GM18951 (cell line): ENCODE data around the gene IL23R.

Experiments
- POLR2A ChIP-seq: IDR thresholded peaks from 4 replicates; pipeline ENCODE4 v1.6.1; 2011; ENCODE audit warnings: mild to moderate bottlenecking; ENCODE audit not compliant: insufficient read length, insufficient read depth; ENCODE audit errors: extremely low read depth
- in situ Hi-C: fragments of 300-500 bp; cut with MboI; formaldehyde crosslinking; loops from one replicate; pipeline ENCODE4 v1.12.0; 2022; ENCODE audit warnings: low sequenced_read_pairs, mixed read lengths, inconsistent platforms; ENCODE audit not compliant: unreplicated experiment

The IL23R gene

DNA sequence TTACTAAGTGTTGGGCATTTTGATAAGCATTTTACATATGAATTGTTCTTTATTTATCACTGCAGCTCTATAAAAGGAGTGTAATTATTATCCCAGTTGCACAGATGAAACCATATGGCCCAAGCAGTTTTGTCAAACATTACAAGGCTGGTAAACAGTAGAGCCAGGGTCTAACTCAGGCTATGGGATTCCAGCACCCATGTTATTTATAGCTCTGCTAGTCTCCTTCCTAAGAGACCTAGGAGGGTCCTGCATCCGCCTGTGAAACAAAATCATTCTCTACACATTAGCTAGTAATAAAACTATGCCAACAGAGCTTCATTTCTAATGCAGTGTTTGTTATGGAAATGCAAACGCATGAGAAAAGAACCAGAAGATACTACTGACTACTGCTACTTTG lies 58.6 kb downstream of the IL23R start:
- in situ Hi-C loops = no loop called here
- no peak for TF ChIP-seq POLR2A

DNA sequence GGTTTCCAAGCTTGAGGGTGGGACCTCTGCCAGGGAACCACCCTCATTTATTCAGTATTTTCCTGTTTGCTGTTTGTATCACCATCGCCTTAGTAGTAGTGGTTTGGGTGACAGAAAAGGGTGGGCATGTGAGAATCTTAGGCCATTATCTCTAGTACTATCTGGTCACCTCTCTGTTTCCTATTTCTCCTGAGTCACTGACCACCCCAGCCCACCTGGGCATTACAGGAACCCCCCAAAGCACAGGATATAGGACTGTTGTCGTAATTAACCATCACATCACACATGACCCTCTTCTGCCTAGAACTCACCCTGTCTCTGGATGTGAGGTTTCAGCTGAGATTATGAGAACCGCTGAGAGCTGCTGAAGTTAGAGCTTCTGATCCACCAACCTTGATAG lies 60.4 kb downstream of the IL23R start:
- in situ Hi-C loops = no loop called here
- no peak for TF ChIP-seq POLR2A

DNA sequence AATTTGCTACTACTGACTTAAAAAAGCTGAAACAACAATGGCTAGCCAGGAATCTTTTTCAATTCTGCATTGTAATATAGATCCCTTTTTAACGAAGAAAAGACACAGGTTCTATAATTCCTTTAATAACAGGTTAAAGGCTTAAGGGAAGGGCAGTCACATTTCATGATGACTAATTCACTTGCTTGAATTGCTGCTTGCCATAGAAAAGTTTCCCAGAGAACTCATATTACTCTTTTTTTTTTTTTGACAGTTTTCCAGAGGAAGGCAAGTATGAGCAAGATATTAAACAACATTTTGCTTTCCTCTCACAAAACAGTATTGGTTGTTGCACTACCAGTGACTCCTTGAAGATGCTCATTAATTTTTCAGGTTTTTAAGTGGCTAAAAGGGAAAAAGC lies 60.9 kb downstream of the IL23R start:
- no peak for TF ChIP-seq POLR2A
- in situ Hi-C loops = no loop called here

DNA sequence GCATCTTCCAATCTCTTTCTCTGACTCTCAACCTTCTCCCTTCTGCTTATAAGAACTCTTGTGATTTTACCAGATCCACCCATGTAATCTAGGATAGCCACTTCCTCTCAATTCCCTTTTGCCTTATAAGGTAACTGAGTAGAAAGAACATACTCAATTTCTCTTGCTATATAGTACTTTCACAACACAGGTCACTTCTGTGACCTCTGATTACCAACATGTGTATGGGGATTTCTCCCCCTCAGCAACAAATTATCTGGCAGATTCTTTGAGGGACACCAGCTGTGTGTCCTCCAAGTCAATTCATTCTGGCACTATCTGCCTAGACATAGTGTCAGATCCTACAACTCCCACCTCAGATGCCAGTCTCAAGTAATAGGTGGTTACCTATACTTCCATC lies 62.5 kb downstream of the IL23R start:
- in situ Hi-C loops = no loop called here
- TF ChIP-seq POLR2A = no peak

GRCh38 chr1:67230539-67230938 lies 64.3 kb downstream of the IL23R start:
- TF ChIP-seq POLR2A = no peak
- in situ Hi-C loops = loop anchor here (10.0 kb wide), 2 partner anchors 114 to 274 kb away; no protein-coding TSS in a partner anchor

DNA sequence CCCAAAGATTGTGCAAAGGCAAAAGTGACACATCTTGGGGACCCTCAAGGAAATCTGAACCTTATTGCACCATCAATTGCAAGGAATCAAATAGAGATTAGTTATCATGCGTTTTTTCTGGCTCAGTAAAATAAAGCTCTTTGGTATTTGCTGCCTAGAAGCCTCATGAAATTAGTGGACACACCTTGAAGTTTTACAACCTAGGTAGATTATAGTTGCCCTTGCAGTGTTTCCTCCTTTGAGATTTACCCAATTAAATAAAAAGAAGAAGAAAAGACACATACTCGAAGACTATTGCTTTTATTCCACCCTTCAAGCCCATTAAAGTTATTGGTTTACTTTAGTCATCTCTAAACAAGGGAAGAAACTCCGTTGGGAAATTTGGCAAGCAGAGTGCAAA lies 70.0 kb downstream of the IL23R start:
- no peak for TF ChIP-seq POLR2A
- in situ Hi-C loops = loop anchor here (10.0 kb wide), 2 partner anchors 109 to 269 kb away; no protein-coding TSS in a partner anchor

DNA sequence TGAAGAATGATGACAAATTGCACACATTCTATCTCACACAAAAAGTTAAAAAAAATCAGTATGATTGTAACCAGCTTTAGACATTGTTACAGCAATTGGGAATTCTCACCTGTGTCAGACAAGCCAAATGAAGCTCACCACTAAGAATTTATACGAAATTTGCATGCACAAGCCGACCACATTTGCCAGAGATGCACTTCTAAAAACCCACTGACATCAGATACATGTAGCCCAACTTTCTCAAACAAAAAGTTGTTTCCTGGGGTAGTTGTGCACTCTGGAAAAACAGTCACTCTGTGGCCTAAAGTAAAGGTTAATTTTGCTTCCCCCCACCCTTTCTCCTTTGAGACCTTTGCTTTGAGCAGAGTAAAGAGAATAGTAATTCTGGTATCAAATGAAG lies 73.5 kb downstream of the IL23R start:
- in situ Hi-C loops = loop anchor here (10.0 kb wide), 2 partner anchors 105 to 265 kb away; no protein-coding TSS in a partner anchor
- TF ChIP-seq POLR2A = no peak

DNA sequence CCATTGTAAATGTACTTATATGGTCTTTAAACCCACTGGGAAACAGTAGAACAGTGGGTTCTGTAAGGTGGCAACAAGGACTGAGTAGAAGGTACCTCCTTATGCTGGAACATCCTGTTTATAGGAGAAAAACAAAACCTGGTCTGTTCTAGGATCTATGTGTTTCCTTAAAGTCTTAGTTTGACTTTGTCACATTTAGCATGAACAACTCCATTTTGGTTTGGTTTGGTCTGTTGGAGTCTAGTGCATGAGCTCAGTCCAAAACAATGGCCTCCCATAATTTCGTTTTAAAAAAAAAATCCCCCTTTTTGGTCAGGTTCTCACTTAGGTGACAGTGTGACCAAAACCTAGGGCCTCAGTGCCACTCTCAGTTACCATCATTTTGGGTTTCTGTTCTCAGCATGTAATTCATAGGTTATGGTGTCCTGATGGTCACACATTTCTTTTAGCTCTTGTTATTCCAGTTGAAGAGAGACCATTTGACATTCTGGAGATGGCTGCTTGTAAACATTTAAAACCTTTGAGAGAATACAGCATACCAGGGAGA lies 75.0 kb downstream of the IL23R start:
- no peak for TF ChIP-seq POLR2A
- in situ Hi-C loops = no loop called here

DNA sequence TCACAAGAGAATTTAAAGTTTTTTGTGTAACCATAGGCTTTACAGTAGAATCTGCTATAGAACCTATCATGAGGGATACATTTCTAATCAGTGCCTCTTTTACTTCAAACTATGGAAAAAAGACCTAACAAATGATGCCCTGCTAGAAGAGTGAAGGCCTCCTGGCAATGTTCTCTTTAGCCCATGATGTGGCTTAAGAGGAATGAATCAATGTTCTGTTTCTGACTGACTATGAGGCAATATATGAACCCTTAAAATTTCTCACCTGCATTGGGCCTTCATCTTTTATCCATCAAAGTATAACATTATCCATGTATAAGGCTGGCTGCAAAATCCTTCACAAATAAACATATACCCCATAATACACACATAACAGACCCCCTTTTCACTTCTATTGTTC lies 75.8 kb downstream of the IL23R start:
- in situ Hi-C loops = no loop called here
- no peak for TF ChIP-seq POLR2A

GRCh38 chr1:67250051-67250653 lies 83.9 kb downstream of the IL23R start:
- TF ChIP-seq POLR2A = no peak
- in situ Hi-C loops = no loop called here

DNA sequence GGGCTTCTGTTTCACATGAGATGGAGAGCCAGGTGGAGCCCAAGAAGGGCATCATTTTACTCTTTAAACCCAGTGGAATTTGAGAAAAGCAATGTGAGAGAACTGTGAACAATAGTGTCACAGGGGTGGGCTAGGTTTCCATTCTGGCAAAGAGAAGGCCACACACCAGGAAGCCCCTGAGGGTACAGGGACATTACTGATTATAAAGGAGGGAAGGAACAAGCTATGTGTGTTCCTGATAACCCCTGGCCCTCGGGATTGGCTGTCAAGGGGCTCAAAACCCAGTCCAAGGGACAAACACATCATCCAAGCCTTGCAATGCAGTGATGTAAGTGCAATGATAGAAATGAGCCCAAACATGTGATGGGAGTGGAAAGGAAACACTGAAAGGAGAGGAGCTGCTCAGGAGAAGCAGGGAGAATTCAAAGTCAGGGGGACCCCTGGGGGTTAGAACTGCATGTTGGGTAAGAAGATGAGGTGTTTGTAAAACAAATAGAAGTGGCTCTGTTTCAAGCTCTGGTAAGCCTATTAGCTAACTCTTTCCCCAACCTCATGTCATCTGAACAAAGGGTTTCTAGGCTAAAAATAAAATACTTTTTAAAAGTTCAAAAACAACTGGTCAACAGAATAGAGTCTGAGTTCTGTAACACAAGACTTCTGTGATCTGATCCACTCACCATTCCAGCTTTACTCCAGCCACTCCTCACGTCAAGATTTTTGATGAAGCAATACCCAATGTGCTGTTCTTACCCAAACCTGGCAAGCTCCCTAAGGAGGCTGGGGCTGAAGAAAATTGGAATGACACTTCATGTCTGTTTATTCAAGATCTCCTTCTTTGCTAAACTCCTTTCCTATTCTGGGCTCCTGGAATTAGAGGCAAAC lies 90.3 kb downstream of the IL23R start:
- in situ Hi-C loops = no loop called here
- TF ChIP-seq POLR2A = no peak

GRCh38 chr1:67257173-67257535 lies 90.9 kb downstream of the IL23R start:
- no peak for TF ChIP-seq POLR2A
- in situ Hi-C loops = no loop called here

GRCh38 chr1:67261680-67262079 lies 95.4 kb downstream of the IL23R start:
- no peak for TF ChIP-seq POLR2A
- in situ Hi-C loops = no loop called here

DNA sequence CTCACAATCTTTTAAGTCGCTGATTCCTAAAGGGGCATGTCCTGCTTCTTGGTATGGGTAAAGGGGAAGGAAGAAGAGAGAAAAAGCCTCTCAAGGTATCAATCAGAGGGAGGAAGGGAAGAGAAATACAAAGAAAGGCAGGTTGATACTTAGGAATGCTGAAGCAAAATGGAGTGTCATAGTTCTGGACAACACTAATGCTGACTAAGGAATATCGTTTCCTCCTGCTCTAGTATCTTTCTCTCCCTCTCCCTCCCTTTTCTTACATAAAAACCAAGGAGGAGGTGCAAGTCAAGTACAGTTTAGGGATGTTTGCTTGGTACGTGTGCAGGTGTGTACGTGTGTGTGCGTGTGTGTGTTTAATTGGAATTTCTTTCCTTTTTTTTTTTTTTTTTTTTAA lies 96.5 kb downstream of the IL23R start:
- in situ Hi-C loops = no loop called here
- no peak for TF ChIP-seq POLR2A
